Neural crest cell (in vitro differentiated cells): ENCODE data around the gene CRIM1. TPM values are rescaled to one million over a fixed set of nuclear protein-coding genes. Genes with fewer than 3 reads are reported as not detected.

Experiments
- DNase-seq: peaks from one replicate; pipeline ENCODE4 v3.0.0; 2021; ENCODE audit warnings: low read depth, mixed read lengths, low spot score
- H3K27ac Mint-ChIP-seq: one replicate; pipeline ENCODE4 v1.8.0; 2021; ENCODE audit warnings: mild to moderate bottlenecking, mixed read lengths; ENCODE audit not compliant: unreplicated experiment
- H3K27me3 Mint-ChIP-seq: 2 replicates; pipeline ENCODE4 v1.8.0; 2021; ENCODE audit warnings: low read depth, mild to moderate bottlenecking, mixed read lengths
- H3K36me3 Mint-ChIP-seq: 2 replicates; pipeline ENCODE4 v1.8.0; 2021; ENCODE audit warnings: low read depth, mild to moderate bottlenecking, mixed read lengths
- H3K4me1 Mint-ChIP-seq: 2 replicates; pipeline ENCODE4 v1.8.0; 2021; ENCODE audit warnings: mixed read lengths
- H3K4me3 Mint-ChIP-seq: one replicate; pipeline ENCODE4 v1.8.0; 2021; ENCODE audit warnings: mild to moderate bottlenecking, mixed read lengths
- H3K9me3 Mint-ChIP-seq: 2 replicates; pipeline ENCODE4 v1.8.0; 2021; ENCODE audit warnings: mixed read lengths
- CTCF ChIP-seq: fragments of 200-600 bp; sonication (generic); conservative IDR thresholded peaks from 2 replicates; pipeline ENCODE4 v1.5.0; 2021; ENCODE audit warnings: antibody characterized with exemption, mild to moderate bottlenecking
- total RNA-seq: library from RNA; stranded (reverse); gene quantifications from 2 replicates; pipeline ENCODE4 v1.2.1, GENCODE V29; 2021

CRIM1 gene
- total RNA-seq, 1 donor from 2014 or later = 13.8 TPM

DNA sequence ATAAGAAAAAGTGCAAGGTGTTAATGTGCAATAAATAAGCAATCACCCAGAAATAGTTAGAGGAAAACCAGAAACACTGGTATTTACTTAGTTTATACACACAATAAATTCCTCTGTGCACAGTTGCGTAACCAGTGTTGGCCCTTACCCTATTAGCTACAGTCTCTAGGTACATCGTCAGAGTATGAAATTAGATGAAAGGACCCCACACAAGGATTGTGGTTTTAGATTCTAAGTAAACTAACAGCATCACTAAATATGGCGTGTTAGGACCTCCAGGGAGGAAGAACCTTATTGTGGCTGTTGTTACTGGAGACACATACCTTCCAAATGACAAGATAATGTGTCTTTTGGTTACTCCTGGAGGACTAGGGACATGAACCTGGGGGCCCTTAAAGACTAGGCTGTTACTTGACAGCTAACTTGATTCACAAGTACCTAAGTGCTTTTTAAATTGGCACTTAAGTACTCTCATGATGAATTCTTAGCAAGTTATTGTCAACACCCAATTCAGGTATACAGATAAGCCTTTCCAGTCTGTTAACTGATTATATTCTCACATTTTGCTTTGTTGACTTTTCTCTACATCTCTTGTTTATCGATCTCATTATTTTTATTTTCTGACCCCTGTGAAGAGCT, 127.1 kb downstream of the CRIM1 start:
- no peak for TF ChIP-seq CTCF

GRCh38 chr2:36483290-36483689, 127.7 kb downstream of the CRIM1 start:
- peaks cover 13% of the 10 kb centered on the region for H3K36me3 Mint-ChIP-seq
- DNase-seq = no peak
- TF ChIP-seq CTCF = no peak
- H3K4me3 Mint-ChIP-seq = no peak overlapping the region
- H3K4me1 Mint-ChIP-seq = no peaks in the 10 kb centered on the region
- H3K9me3 Mint-ChIP-seq = no peaks in the 10 kb centered on the region
- no peaks in the 10 kb centered on the region for H3K27me3 Mint-ChIP-seq
- H3K27ac Mint-ChIP-seq = no peak overlapping the region

More for the DNA sequence above, 127.1 kb downstream of the CRIM1 start:
- Mint-ChIP-seq H3K36me3 (peaks cover 17% of the 10 kb centered on the region), H3K4me1 (no peaks in the 10 kb centered on the region), H3K9me3 (no peaks in the 10 kb centered on the region), H3K27me3 (no peaks in the 10 kb centered on the region), H3K4me3 (no peak overlapping the region), H3K27ac (no peak overlapping the region)
- no peak for DNase-seq

- Mint-ChIP-seq H3K4me3 (no peak overlapping the region), H3K27me3 (no peaks in the 10 kb centered on the region), H3K36me3 (peaks cover 8% of the 10 kb centered on the region), H3K4me1 (peaks cover under 1% of the 10 kb centered on the region), H3K27ac (no peak overlapping the region), H3K9me3 (no peaks in the 10 kb centered on the region)
- DNase-seq = no peak
- TF ChIP-seq CTCF = no peak
Measured at GRCh38 chr2:36484454-36484853, 128.9 kb downstream of the CRIM1 start.

DNA sequence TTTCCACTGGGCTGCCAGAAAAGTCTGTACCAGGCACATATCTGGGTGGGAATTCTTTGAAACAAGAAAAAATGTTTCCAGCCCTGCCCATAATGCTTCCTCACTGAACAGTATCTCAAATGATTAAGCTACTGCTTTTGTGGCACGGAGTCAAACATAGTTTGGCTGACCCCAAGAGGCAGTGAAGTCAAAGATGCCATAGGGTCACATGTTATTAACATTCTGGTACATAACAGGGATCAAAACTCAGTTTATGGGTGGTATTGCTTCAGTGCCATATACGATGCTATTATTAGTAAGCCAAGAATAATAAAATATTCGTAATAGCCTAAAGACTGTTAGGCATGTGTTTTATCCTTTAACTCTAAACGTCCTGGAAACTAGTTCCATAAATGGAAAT, 129.9 kb downstream of the CRIM1 start:
- peaks cover 2% of the 10 kb centered on the region for H3K36me3 Mint-ChIP-seq
- H3K27ac Mint-ChIP-seq = no peak overlapping the region
- no peak for TF ChIP-seq CTCF
- H3K27me3 Mint-ChIP-seq = no peaks in the 10 kb centered on the region
- no peak overlapping the region for H3K4me3 Mint-ChIP-seq
- H3K4me1 Mint-ChIP-seq = peaks cover 4% of the 10 kb centered on the region
- H3K9me3 Mint-ChIP-seq = no peaks in the 10 kb centered on the region
- no peak for DNase-seq

- no peak overlapping the region for H3K27ac Mint-ChIP-seq
- peaks cover 2% of the 10 kb centered on the region for H3K9me3 Mint-ChIP-seq
- H3K4me1 Mint-ChIP-seq = peaks cover 4% of the 10 kb centered on the region
Measured at GRCh38 chr2:36486521-36487044, 131.0 kb downstream of the CRIM1 start.

More at GRCh38 chr2:36486521-36487044, 131.0 kb downstream of the CRIM1 start:
- Mint-ChIP-seq H3K4me3 (no peak overlapping the region), H3K27me3 (no peaks in the 10 kb centered on the region), H3K36me3 (peaks cover 3% of the 10 kb centered on the region)
- no peak for DNase-seq
- TF ChIP-seq CTCF = no peak
